GM23338 (cell line): Measurements from ENCODE around the gene SLF2. TPM values are rescaled to one million over a fixed set of nuclear protein-coding genes. Genes with fewer than 3 reads are reported as not detected.

Experiments
- ATAC-seq: fragments of 200-7000 bp; cut with Tn5 transposase; 3 replicates; pipeline ENCODE4 v1.9.1; 2020
- DNase-seq: peaks from one replicate; pipeline ENCODE4 v3.0.0-alpha.2; 2015; ENCODE audit warnings: low spot score
- H2AFZ ChIP-seq: fragments of 200-600 bp; sonication (generic); 2 replicates; pipeline ENCODE4 v1.8.0; 2016; ENCODE audit warnings: antibody characterized with exemption, mild to moderate bottlenecking, moderate library complexity
- H3F3A ChIP-seq: fragments of 200-600 bp; sonication (generic); replicated peaks from 2 replicates; pipeline ENCODE4 v1.8.0; 2017; ENCODE audit warnings: antibody characterized with exemption, mixed run types, low read depth
- H3K27ac ChIP-seq: fragments of 200-600 bp; sonication (generic); 2 replicates; pipeline ENCODE4 v1.6.1; 2016; ENCODE audit warnings: low read depth
- H3K27me3 ChIP-seq: fragments of 200-600 bp; sonication (generic); 2 replicates; pipeline ENCODE4 v1.8.0; 2016; ENCODE audit warnings: mild to moderate bottlenecking, mixed run types, moderate library complexity; ENCODE audit not compliant: insufficient read depth
- H3K36me3 ChIP-seq: fragments of 200-600 bp; sonication (generic); 2 replicates; pipeline ENCODE4 v1.8.0; 2016; ENCODE audit warnings: mild to moderate bottlenecking; ENCODE audit not compliant: insufficient read depth
- H3K4me1 ChIP-seq: fragments of 200-600 bp; sonication (generic); 2 replicates; pipeline ENCODE4 v1.8.0; 2016; ENCODE audit warnings: mild to moderate bottlenecking, moderate library complexity; ENCODE audit not compliant: insufficient read depth
- H3K4me2 ChIP-seq: fragments of 200-600 bp; sonication (generic); 2 replicates; pipeline ENCODE4 v1.7.1; 2017; ENCODE audit warnings: mixed run types
- H3K4me3 ChIP-seq: fragments of 200-600 bp; sonication (generic); 2 replicates; pipeline ENCODE4 v1.6.1; 2016; ENCODE audit warnings: mixed run types
- H3K79me2 ChIP-seq: fragments of 200-600 bp; sonication (generic); replicated peaks from 2 replicates; pipeline ENCODE4 v1.8.0; 2017; ENCODE audit warnings: mild to moderate bottlenecking; ENCODE audit not compliant: insufficient read depth
- H3K9me2 ChIP-seq: fragments of 200-600 bp; sonication (generic); 2 replicates; pipeline ENCODE4 v1.8.0; 2017; ENCODE audit not compliant: insufficient read depth
- H4K20me1 ChIP-seq: fragments of 200-600 bp; sonication (generic); replicated peaks from 2 replicates; pipeline ENCODE4 v1.8.0; 2017; ENCODE audit warnings: mild to moderate bottlenecking; ENCODE audit not compliant: insufficient read depth
- H3K27ac Mint-ChIP-seq: 2 replicates; pipeline ENCODE4 v1.8.0; 2020; ENCODE audit warnings: inconsistent platforms, mild to moderate bottlenecking, moderate library complexity, mixed read lengths
- H3K27me3 Mint-ChIP-seq: 3 replicates; pipeline ENCODE4 v1.8.0; 2022; ENCODE audit warnings: low read depth, mild to moderate bottlenecking, moderate library complexity, mixed read lengths, inconsistent platforms; ENCODE audit not compliant: insufficient read depth, poor library complexity
- H3K36me3 Mint-ChIP-seq: 3 replicates; pipeline ENCODE4 v1.8.0; 2021; ENCODE audit warnings: low read depth, mild to moderate bottlenecking, inconsistent platforms, moderate library complexity, mixed read lengths
- H3K4me1 Mint-ChIP-seq: 3 replicates; pipeline ENCODE4 v1.8.0; 2020; ENCODE audit warnings: mild to moderate bottlenecking, inconsistent platforms, mixed read lengths
- H3K4me3 Mint-ChIP-seq: 3 replicates; pipeline ENCODE4 v1.8.0; 2021; ENCODE audit warnings: moderate library complexity, mild to moderate bottlenecking, inconsistent platforms, mixed read lengths
- H3K9me3 Mint-ChIP-seq: 3 replicates; pipeline ENCODE4 v1.8.0; 2020; ENCODE audit warnings: moderate library complexity, mild to moderate bottlenecking, inconsistent platforms, mixed read lengths
- EZH2 ChIP-seq: fragments of 200-600 bp; sonication (generic); IDR thresholded peaks from one replicate; pipeline ENCODE4 v1.8.0; 2017; ENCODE audit warnings: antibody characterized with exemption, mild to moderate bottlenecking, low read depth; ENCODE audit not compliant: unreplicated experiment
- EZH2phosphoT487 ChIP-seq: fragments of 200-600 bp; sonication (generic); IDR thresholded peaks from one replicate; pipeline ENCODE4 v1.8.1; 2018; ENCODE audit warnings: antibody characterized with exemption; ENCODE audit not compliant: unreplicated experiment
- JUNB ChIP-seq: IDR thresholded peaks from one replicate; pipeline ENCODE4 v1.6.1; 2016; ENCODE audit warnings: antibody characterized with exemption; ENCODE audit not compliant: unreplicated experiment
- POLR2AphosphoS5 ChIP-seq: IDR thresholded peaks from 2 replicates; pipeline ENCODE4 v1.6.1; 2016; ENCODE audit warnings: antibody characterized with exemption, low read depth
- ZNF331 ChIP-seq: fragments of 250-450 bp; sonication (Bioruptor Pico); IDR thresholded peaks from 2 replicates; pipeline ENCODE4 v1.5.0; 2020; ENCODE audit warnings: low read depth, mild to moderate bottlenecking, moderate library complexity
- polyA plus RNA-seq: library from polyadenylated mRNA; unstranded; fragments of >200 nt; fragmentation: Nextera tagmentation; extraction: Ambion mirVana; gene quantifications from 2 replicates; pipeline ENCODE4 v1.2.1, GENCODE V29; 2016
- total RNA-seq: library from RNA; depleted of rRNA; stranded (reverse); fragments of >200 nt; shearing (Covaris generic); gene quantifications from 2 replicates; pipeline ENCODE4 v1.2.3, GENCODE V29; 2014
- TF ChIP-seq, protein P1 (sequence below): IDR thresholded peaks from one replicate; pipeline ENCODE4 v1.6.1; 2018; ENCODE audit warnings: antibody characterized with exemption; ENCODE audit not compliant: unreplicated experiment
- TF ChIP-seq, protein P2 (sequence below): fragments of 250-450 bp; sonication (Bioruptor Pico); IDR thresholded peaks from 2 replicates; pipeline ENCODE4 v1.5.0; 2020; ENCODE audit warnings: mild to moderate bottlenecking, moderate library complexity
- TF ChIP-seq, protein P3 (sequence below): IDR thresholded peaks from 2 replicates; pipeline ENCODE4 v1.6.1; 2016; ENCODE audit warnings: antibody characterized with exemption

The SLF2 gene
- total and polyA plus RNA-seq, 2 experiments from 2014 or later: 13.6 to 22.1 TPM

DNA sequence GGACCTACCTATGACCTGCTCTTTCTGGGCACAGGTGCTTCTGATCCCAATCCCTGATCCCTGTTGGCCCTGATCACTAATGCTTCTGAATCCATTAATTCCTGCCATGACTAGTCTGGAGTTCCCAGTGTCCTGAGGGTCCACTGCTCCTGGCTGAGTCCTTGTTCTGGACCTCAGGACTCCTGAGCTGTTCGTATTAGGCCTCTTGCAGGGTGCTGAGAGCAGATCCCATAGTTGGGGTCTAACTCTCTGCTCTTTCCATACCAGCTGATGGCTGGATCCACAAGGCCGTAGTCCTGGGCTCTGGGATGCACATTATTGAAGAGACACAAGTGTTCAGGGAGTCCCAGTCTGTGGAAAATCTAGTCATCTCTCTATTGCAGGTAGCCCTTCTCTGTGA is 67.5 kb downstream of the SLF2 start (continued):
- TF ChIP-seq, protein P1, sequence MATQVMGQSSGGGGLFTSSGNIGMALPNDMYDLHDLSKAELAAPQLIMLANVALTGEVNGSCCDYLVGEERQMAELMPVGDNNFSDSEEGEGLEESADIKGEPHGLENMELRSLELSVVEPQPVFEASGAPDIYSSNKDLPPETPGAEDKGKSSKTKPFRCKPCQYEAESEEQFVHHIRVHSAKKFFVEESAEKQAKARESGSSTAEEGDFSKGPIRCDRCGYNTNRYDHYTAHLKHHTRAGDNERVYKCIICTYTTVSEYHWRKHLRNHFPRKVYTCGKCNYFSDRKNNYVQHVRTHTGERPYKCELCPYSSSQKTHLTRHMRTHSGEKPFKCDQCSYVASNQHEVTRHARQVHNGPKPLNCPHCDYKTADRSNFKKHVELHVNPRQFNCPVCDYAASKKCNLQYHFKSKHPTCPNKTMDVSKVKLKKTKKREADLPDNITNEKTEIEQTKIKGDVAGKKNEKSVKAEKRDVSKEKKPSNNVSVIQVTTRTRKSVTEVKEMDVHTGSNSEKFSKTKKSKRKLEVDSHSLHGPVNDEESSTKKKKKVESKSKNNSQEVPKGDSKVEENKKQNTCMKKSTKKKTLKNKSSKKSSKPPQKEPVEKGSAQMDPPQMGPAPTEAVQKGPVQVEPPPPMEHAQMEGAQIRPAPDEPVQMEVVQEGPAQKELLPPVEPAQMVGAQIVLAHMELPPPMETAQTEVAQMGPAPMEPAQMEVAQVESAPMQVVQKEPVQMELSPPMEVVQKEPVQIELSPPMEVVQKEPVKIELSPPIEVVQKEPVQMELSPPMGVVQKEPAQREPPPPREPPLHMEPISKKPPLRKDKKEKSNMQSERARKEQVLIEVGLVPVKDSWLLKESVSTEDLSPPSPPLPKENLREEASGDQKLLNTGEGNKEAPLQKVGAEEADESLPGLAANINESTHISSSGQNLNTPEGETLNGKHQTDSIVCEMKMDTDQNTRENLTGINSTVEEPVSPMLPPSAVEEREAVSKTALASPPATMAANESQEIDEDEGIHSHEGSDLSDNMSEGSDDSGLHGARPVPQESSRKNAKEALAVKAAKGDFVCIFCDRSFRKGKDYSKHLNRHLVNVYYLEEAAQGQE: no peak

DNA sequence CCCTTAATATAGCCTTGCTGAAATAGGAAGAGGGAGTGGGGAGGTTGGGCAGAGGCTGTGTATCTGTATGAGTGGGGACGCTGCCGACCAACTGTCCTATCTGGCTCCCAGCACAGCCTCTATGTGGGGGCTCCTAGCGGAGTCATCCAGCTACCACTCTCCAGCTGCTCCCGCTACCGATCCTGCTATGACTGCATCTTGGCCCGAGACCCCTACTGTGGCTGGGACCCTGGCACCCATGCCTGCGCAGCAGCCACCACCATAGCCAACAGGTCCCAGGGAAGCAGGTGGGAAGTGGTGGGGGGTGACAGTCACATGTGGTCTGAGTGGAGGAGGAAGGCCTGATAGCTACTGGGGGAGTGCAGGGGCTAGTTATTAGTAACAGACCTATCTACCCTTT is 67.9 kb downstream of the SLF2 start:
- Histone ChIP-seq H3K27ac (no peak overlapping the region), H4K20me1 (peaks cover 7% of the 10 kb centered on the region; the same call in 1 of the 2 replicates), H3K79me2 (peaks cover 2% of the 10 kb centered on the region; the same call in 1 of the 2 replicates), H3K9me2 (no peaks in the 10 kb centered on the region), H3K4me3 (no peak overlapping the region), H3K4me2 (no peak overlapping the region), H3K27me3 (no peaks in the 10 kb centered on the region), H3K36me3 (no peaks in the 10 kb centered on the region), H2AFZ (no peak overlapping the region), H3K4me1 (no peaks in the 10 kb centered on the region), H3F3A (no peaks in the 10 kb centered on the region)
- Mint-ChIP-seq H3K9me3 (no peaks in the 10 kb centered on the region), H3K27ac (no peak overlapping the region), H3K4me3 (no peak overlapping the region), H3K4me1 (peaks cover 8% of the 10 kb centered on the region; the same call in 2 of the 3 replicates), H3K27me3 (peaks cover 7% of the 10 kb centered on the region), H3K36me3 (peaks cover 3% of the 10 kb centered on the region; the same call in 1 of the 3 replicates)
- DNase-seq (no peak), ATAC-seq (no peak)
- TF ChIP-seq EZH2phosphoT487 (no peak), JUNB (no peak), ZNF331 (CRISPR knock-in tag) (no peak), EZH2 (no peak), POLR2AphosphoS5 (no peak)
- TF ChIP-seq, protein P1: no peak
- TF ChIP-seq, protein P2, sequence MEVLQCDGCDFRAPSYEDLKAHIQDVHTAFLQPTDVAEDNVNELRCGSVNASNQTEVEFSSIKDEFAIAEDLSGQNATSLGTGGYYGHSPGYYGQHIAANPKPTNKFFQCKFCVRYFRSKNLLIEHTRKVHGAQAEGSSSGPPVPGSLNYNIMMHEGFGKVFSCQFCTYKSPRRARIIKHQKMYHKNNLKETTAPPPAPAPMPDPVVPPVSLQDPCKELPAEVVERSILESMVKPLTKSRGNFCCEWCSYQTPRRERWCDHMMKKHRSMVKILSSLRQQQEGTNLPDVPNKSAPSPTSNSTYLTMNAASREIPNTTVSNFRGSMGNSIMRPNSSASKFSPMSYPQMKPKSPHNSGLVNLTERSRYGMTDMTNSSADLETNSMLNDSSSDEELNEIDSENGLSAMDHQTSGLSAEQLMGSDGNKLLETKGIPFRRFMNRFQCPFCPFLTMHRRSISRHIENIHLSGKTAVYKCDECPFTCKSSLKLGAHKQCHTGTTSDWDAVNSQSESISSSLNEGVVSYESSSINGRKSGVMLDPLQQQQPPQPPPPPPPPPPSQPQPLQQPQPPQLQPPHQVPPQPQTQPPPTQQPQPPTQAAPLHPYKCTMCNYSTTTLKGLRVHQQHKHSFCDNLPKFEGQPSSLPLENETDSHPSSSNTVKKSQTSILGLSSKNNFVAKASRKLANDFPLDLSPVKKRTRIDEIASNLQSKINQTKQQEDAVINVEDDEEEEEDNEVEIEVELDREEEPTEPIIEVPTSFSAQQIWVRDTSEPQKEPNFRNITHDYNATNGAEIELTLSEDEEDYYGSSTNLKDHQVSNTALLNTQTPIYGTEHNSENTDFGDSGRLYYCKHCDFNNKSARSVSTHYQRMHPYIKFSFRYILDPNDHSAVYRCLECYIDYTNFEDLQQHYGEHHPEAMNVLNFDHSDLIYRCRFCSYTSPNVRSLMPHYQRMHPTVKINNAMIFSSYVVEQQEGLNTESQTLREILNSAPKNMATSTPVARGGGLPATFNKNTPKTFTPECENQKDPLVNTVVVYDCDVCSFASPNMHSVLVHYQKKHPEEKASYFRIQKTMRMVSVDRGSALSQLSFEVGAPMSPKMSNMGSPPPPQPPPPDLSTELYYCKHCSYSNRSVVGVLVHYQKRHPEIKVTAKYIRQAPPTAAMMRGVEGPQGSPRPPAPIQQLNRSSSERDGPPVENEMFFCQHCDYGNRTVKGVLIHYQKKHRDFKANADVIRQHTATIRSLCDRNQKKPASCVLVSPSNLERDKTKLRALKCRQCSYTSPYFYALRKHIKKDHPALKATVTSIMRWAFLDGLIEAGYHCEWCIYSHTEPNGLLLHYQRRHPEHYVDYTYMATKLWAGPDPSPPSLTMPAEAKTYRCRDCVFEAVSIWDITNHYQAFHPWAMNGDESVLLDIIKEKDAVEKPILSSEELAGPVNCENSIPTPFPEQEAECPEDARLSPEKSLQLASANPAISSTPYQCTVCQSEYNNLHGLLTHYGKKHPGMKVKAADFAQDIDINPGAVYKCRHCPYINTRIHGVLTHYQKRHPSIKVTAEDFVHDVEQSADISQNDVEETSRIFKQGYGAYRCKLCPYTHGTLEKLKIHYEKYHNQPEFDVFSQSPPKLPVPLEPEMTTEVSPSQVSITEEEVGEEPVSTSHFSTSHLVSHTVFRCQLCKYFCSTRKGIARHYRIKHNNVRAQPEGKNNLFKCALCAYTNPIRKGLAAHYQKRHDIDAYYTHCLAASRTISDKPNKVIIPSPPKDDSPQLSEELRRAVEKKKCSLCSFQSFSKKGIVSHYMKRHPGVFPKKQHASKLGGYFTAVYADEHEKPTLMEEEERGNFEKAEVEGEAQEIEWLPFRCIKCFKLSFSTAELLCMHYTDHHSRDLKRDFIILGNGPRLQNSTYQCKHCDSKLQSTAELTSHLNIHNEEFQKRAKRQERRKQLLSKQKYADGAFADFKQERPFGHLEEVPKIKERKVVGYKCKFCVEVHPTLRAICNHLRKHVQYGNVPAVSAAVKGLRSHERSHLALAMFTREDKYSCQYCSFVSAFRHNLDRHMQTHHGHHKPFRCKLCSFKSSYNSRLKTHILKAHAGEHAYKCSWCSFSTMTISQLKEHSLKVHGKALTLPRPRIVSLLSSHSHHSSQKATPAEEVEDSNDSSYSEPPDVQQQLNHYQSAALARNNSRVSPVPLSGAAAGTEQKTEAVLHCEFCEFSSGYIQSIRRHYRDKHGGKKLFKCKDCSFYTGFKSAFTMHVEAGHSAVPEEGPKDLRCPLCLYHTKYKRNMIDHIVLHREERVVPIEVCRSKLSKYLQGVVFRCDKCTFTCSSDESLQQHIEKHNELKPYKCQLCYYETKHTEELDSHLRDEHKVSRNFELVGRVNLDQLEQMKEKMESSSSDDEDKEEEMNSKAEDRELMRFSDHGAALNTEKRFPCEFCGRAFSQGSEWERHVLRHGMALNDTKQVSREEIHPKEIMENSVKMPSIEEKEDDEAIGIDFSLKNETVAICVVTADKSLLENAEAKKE: no peak
- TF ChIP-seq, protein P3, sequence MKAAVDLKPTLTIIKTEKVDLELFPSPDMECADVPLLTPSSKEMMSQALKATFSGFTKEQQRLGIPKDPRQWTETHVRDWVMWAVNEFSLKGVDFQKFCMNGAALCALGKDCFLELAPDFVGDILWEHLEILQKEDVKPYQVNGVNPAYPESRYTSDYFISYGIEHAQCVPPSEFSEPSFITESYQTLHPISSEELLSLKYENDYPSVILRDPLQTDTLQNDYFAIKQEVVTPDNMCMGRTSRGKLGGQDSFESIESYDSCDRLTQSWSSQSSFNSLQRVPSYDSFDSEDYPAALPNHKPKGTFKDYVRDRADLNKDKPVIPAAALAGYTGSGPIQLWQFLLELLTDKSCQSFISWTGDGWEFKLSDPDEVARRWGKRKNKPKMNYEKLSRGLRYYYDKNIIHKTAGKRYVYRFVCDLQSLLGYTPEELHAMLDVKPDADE: no peak
